Suprapubic skin (tissue), 3 donors: Measurements from ENCODE around the gene C10orf95.

Experiments
- CTCF ChIP-seq, 2 donors: fragments of 200-600 bp in 1 of 2; fragments of 450-650 bp in 1 of 2; sonication (generic) in 1 of 2; IDR thresholded peaks; one replicate each; pipeline ENCODE4 v1.5.1; 2016 to 2019; ENCODE audit warnings: antibody characterized with exemption in 2 of 2, mild to moderate bottlenecking in 1 of 2, moderate library complexity in 1 of 2
- POLR2A ChIP-seq, 2 donors: fragments of 450-650 bp; IDR thresholded peaks; one replicate each; pipeline ENCODE4 v1.6.1; 2017; ENCODE audit warnings: antibody characterized with exemption in 2 of 2, mild to moderate bottlenecking in 2 of 2, moderate library complexity in 2 of 2

- TF ChIP-seq CTCF (IDR thresholded peaks at IDR 0.05) = no peak
- no peak for TF ChIP-seq POLR2A (IDR thresholded peaks at IDR 0.05)
Measured at GRCh38 chr10:102408131-102408727, 43.1 kb downstream of the C10orf95 start.
